ENCODE data around the gene SEMA5B. TPM values are rescaled to one million over a fixed set of nuclear protein-coding genes. Genes with fewer than 3 reads are reported as not detected.

The SEMA5B gene
- total RNA-seq, 1 donor from 2014 or later = 12.8 TPM

- Mint-ChIP-seq H3K27me3 (peaks cover 27% of the 10 kb centered on the region), H3K27ac (no peak overlapping the region), H3K4me1 (ENCODE audit: unreplicated experiment) (no peaks in the 10 kb centered on the region), H3K9me3 (no peaks in the 10 kb centered on the region), H3K36me3 (no peaks in the 10 kb centered on the region), H3K4me3 (no peak overlapping the region)
- DNase-seq (ENCODE audit: extremely low spot score, unreplicated experiment) = no peak
- TF ChIP-seq CTCF (conservative IDR thresholded peaks at IDR 0.05) = no peak
Observed at GRCh38 chr3:123037015-123037375, 9.4 kb upstream of the SEMA5B start.

- no peak for TF ChIP-seq CTCF (conservative IDR thresholded peaks at IDR 0.05)
- DNase-seq (ENCODE audit: extremely low spot score, unreplicated experiment) = no peak
- H3K27me3 Mint-ChIP-seq = peaks cover 26% of the 10 kb centered on the region
- H3K9me3 Mint-ChIP-seq = no peaks in the 10 kb centered on the region
- no peaks in the 10 kb centered on the region for H3K36me3 Mint-ChIP-seq
- no peak overlapping the region for H3K27ac Mint-ChIP-seq
- H3K4me3 Mint-ChIP-seq = no peak overlapping the region
- no peaks in the 10 kb centered on the region for H3K4me1 Mint-ChIP-seq (ENCODE audit: unreplicated experiment)
Observed at GRCh38 chr3:123036352-123037014, 8.9 kb upstream of the SEMA5B start.

GRCh38 chr3:123034996-123035395, 7.4 kb upstream of the SEMA5B start:
- Mint-ChIP-seq H3K4me3 (no peak overlapping the region), H3K27me3 (peaks cover 25% of the 10 kb centered on the region), H3K4me1 (ENCODE audit: unreplicated experiment) (no peaks in the 10 kb centered on the region), H3K27ac (no peak overlapping the region), H3K9me3 (no peaks in the 10 kb centered on the region), H3K36me3 (no peaks in the 10 kb centered on the region)
- TF ChIP-seq CTCF (conservative IDR thresholded peaks at IDR 0.05) = no peak
- no peak for DNase-seq (ENCODE audit: extremely low spot score, unreplicated experiment)

GRCh38 chr3:123034120-123034519, 6.6 kb upstream of the SEMA5B start:
- Mint-ChIP-seq H3K9me3 (no peaks in the 10 kb centered on the region), H3K36me3 (no peaks in the 10 kb centered on the region), H3K4me3 (no peak overlapping the region), H3K27ac (no peak overlapping the region), H3K4me1 (ENCODE audit: unreplicated experiment) (peaks cover 1% of the 10 kb centered on the region), H3K27me3 (peaks cover 26% of the 10 kb centered on the region)
- no peak for TF ChIP-seq CTCF (conservative IDR thresholded peaks at IDR 0.05)
- no peak for DNase-seq (ENCODE audit: extremely low spot score, unreplicated experiment)

- TF ChIP-seq CTCF (conservative IDR thresholded peaks at IDR 0.05) = no peak
- H3K4me1 Mint-ChIP-seq (ENCODE audit: unreplicated experiment) = peaks cover 11% of the 10 kb centered on the region
- no peaks in the 10 kb centered on the region for H3K9me3 Mint-ChIP-seq
- DNase-seq (ENCODE audit: extremely low spot score, unreplicated experiment) = no peak
- H3K27ac Mint-ChIP-seq = no peak overlapping the region
- peaks cover 30% of the 10 kb centered on the region for H3K27me3 Mint-ChIP-seq
- H3K4me3 Mint-ChIP-seq = no peak overlapping the region
- no peaks in the 10 kb centered on the region for H3K36me3 Mint-ChIP-seq
Observed at GRCh38 chr3:123032057-123032456, 4.5 kb upstream of the SEMA5B start.

- TF ChIP-seq CTCF (conservative IDR thresholded peaks at IDR 0.05) = no peak
- H3K27me3 Mint-ChIP-seq = peaks cover 39% of the 10 kb centered on the region
- no peaks in the 10 kb centered on the region for H3K36me3 Mint-ChIP-seq
- H3K4me3 Mint-ChIP-seq = no peak overlapping the region
- no peak overlapping the region for H3K27ac Mint-ChIP-seq
- H3K4me1 Mint-ChIP-seq (ENCODE audit: unreplicated experiment) = peaks cover 11% of the 10 kb centered on the region
- no peak for DNase-seq (ENCODE audit: extremely low spot score, unreplicated experiment)
- no peaks in the 10 kb centered on the region for H3K9me3 Mint-ChIP-seq
Observed at GRCh38 chr3:123031051-123031450, 3.5 kb upstream of the SEMA5B start.

Measured in type B pancreatic cell (in vitro differentiated cells).